HG02870 (cell line): Measurements from ENCODE around the gene JMJD1C.
"Not testable (repeated sequence)": the region's sequence is repeated elsewhere in the genome, so short reads cannot be mapped to it uniquely, and the experiment has no call there.

ENCODE experiments used
- ATAC-seq: cut with Tn5 transposase; IDR thresholded peaks from one replicate; pipeline ENCODE4 v1.9.1; 2021; ENCODE audit warnings: mild to moderate bottlenecking, moderate library complexity; ENCODE audit not compliant: unreplicated experiment

The JMJD1C gene

DNA sequence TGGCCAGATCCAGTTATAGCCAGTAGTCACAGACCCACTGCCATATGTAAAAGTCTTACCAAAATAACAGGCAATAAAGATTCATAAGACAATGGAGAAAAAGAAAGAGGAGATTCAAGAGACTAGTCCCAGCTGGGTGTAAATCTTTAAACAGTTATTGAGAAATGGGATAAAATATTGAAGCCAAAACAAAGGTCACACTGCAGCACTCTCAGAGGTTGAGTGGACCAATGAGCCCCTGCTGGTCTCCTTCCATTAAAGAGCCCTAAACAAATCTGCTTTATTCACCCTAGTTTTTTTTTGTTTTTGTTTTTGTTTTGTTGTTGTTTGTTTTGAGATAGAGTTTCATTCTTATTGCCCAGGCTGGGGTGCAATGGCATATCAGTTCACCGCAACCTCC, 98.8 kb downstream of the JMJD1C start:
- ATAC-seq: no peak

DNA sequence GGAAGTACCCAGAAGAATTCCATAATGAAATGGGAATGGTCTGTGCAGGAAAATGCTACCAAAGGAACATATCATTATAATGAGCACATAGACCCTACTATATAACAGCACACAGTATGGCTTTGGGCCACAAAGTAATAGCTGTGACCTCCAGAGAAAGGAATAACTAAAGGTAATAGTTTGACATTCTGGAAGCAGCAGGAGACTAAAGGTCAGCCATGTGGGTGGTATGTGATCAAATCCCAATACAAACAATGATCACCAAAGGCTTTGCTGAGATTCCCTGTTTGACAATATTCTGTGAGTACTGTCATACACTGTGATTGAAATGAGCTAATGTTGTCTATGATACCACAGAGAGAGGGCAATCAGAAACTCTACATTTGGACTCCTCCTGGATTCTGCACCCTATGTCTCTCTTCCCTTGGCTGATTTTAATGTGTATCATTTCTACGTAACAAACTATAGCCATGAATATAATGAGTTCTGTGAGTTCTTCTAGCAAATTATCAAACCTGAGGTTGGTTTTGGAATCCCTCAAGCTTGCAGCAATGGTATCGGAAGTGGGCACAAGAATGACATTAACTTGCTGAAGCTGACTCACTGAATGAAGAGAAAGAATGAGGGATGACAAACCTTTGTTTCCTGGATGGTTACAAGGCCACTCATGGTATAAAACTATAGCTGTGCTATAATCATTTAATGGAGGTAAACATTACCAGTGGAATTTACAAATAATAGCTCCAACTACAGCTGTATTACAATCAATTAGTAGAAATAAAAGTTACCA, 99.6 kb downstream of the JMJD1C start:
- no peak for ATAC-seq

DNA sequence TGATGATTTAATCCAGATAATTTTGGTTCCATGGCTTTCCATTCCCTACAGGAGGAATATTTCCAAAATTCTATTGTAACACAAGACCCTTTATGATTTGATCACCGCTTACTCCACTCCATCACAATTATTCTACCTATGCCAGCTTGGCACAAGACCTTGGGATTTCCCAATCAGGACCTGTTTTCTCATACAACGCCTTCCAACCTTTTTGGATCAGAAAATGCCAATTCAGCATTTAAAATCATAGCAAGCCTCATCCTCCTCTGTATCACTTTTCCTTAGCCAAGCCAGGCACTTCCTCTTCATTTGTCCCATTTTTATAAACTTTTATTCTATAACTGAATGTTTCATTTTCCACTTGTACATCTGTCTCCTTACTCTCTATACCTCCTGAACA, 100.9 kb downstream of the JMJD1C start:
- no peak for ATAC-seq

DNA sequence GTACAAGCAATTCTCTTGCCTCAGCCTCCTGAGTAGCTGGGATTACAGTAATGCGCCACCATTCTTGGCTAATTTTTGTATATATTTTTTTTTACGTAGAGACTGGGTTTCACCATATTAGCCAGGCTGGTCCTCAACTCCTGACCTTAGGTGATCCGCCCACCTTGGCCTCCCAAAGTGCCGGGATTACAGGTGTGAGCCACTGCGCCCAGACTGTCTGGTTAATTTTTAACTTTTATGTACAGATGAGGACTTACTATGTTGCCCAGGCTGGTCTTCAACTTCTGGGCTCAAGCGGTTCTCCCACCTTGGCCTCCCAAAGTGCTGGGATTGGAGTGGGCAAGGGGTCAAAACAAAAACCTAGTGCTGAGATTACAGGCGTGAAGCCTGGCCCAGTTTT, 101.8 kb downstream of the JMJD1C start:
- no peak for ATAC-seq

DNA sequence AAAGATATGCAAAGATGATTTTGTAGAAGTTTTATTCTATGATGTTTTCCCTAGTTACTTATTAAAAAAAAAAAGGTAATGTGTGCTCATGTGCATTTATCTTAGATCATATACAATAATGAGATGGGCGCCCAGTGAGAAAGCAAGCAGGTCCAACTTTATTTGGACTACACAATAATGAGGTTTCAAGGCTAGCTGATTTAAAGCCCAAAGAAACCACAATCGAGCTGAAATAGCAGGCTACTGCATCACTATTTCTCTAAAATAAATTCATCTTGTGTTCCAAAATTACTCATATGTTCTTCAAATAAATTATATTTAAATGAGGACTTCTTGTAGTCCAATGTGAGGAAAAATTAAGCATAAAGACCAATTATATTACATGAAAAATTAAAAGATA, 110.1 kb downstream of the JMJD1C start:
- peak; percentile 6 for ATAC-seq

DNA sequence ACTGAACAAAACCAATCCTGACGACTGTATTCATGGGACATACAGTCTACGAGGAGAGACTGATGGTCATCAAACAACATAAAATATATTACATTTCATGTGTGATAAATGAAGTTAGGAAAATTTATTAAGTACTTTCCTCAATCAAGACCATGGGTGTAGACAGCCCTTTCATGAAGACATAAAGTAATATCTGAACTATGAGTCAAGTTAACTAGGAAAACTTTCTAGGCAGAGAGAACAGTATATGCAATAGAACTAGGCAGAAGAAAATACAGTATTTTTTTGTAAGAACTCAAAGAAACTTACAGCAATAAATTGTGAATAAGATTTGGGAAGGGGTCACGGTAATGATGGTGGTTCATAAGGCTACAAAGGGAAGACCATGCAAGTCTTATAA, 112.8 kb downstream of the JMJD1C start:
- no peak for ATAC-seq

DNA sequence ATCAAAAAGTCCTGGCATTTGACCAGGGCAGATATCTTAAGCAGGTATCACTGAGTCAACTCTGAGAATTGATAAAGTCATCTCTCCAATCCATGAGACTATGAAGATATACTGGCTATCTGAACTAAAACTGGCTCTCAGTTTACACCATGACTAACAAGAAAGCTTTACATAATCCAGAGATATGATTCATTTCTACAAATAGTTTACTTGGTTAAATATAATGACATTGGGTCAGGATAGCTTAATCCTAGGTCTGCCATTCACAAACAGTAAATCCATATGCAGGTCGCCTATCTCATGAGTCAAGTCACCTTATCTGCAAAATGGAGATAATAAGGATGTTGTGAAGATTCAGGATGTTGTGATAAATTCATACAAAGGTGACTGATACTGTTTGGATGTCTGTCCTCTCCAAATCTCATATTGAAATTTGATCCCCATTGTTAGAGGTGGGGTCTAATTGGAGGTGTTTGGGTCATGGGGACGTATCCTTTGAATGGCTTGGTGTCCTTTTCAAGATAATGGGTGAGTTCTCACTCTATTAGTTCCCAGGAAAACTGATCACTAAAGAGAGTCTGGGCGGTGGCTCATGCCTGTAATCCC, 117.4 kb downstream of the JMJD1C start:
- no peak for ATAC-seq

DNA sequence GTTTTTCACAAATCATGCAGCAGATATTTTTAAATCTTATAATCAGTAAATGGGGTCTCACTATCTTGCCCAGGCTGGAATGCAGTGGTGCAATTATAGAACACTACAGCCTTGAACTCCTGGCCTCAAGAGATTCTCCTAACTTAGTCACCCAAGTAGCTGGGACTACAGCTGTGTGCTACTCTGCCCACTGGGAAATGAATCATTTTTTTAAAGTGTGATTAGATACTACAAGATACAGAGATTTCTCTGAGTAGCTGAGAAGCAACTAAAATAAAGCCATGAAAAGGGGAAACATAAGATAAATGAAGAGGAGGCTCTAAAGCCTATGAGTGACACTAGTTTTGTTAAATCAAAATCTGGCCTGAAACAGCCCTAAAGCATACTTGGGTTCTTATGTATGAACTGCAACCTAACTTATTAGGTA, 119.7 kb downstream of the JMJD1C start:
- no peak for ATAC-seq

DNA sequence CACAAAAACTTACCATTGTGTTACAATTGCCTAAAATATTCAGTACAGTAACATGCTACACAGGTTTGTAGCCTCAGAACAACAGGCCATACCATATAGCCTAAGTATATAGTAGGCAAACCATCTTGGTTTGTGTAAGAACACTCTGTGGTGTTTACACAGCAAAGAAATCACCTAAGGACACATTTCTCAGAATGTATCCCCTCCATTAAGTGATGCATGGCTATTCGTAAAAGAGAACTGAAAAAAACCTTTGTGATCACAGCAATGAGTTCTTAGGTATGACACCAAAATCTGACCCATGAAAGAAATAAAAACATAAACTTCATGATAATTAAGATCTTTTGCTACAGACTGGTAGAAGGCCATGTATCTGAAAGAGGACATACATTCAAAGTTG, 121.5 kb downstream of the JMJD1C start:
- ATAC-seq: no peak

DNA sequence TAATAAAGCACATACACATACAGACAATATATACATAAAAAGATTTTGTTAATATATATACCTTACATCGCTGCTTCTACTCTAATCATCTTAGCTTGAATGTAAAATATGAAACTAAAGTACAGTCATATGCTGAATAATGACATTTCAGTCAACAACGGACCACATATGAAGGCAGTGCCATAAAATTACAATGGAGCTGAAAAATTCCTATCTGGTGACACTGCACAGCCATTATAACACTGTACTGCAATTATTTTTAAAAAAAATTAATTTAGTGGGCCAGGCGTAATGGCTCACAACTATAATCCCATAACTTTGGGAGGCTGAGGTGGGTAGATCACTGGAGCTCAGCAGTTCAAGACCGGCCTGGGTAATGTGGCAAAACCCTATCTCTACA, 122.3 kb downstream of the JMJD1C start:
- no peak for ATAC-seq

DNA sequence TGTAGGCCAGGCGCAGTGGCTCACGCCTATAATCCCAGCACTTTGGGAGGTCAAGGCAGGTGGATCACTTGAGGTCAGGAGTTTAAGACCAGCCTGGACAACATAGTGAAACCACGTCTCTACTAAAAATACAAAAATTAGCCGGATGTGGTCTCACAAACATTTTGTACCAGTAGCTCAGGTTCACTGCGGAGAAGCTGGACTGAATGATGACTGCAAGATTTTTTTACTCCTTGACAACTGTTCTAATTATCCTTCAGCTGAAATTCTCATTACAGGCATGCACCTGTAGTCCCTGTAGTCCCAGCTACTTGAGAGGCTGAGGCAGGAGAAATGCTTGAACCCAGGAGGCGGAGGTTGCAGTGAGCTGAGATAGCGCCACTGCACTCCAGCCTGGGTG, 126.1 kb downstream of the JMJD1C start:
- not testable (repeated sequence) for ATAC-seq

DNA sequence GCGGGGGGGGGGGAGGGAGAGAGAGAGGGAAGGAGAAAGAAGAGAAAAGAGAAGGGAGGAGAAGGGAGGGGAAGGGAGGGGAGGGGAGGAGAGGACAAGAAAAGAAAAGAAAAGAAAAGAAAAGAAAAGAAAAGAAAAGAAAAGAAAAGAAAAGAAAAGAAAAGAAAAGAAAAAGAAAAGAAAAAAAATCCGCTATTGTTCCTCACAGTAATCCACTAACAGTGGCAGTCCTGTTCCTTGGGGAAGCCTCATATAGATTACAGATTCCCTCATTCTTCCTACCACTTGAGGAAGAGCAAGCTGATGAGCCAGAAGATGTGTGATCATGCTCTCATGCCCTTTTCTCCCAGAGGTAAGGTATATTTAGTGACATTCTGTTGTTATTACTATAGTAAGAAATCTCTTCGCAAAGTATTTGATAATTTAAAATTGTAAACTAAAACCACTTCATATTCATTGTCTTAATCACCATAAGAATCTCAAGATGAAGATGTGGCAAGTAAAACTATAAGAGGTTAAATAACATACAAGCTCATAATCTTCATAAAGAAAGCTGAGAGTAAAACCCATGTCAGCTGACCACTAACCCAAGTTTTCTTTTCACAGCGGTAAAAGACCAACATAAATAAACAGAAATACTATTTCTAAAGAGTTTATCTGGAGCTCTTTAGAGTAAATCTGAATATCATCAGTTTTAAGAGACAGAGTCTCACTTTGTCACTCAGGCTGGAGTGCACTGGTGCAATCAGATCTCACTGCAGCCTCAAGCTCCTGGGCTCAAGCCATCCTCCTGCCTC, 128.1 kb downstream of the JMJD1C start:
- no peak for ATAC-seq

DNA sequence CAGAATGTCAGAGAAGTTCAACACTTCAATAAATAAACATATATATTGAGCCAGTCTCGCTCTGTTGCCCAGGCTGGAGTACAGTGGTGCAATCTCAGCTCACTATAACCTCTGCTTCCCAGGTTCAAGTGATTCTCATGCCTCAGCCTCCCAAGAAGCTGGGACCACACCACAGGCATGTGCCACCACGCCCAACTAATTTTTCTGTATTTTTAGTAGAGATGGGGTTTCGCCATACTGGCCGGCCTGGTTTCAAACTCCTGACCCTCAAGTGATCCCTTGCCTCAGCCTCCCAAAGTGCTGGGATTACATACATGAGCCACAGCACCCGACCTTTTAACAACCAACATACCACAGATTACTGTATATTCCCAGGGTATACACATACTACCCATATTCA, 134.2 kb downstream of the JMJD1C start:
- ATAC-seq: no peak

DNA sequence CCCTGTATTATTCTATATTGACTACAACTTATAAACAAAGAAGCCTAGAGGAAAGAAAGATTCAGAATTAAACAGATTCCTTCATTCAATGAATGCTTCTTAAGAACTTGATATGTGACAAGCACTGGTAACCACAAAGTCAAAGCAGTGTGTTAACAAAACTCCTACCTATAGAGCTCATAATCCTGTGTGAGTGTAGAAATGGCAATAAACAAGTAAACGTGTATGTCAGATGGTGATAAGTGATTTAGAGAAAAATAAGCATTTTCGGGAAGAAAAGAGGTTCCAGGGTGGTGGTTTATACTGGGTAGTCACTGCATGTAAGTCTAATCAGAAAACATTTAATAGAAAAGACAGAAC, 141.3 kb downstream of the JMJD1C start:
- ATAC-seq: no peak

DNA sequence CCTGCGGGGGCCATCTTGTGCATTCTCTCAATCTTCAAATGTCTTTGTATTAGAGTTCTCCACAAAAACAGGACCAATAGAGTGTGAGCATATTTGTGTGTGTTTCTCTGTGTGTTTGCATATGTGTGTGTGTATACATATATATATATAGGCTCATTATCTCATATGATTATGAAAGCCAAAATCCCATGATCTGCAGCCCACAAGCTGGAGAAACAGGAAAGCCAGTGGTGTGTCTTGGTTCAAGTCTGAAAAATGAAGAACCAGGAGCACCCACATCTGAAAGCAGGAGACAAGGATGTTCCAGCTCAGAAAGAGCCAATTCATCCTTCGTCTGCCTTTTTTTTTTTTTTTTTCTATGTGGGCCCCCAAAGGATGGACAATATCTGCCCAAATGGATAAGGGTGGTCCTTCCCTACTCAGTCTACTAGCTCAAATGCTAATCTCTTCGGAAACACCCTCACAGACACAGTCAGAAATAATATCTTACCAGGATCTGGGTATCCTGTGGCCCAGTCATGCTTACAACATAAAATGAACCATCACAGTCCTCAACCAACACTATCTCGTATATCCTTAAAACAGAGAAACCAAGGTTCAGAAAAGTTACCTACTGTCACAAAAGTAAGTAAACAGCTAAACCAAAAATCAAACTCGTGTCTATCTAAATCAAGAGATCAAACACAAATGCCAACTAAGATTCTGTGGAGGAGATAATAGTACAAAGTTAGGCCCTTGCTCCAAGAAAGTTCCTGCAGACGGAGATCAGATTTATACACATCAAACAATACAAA, 141.9 kb downstream of the JMJD1C start:
- ATAC-seq: no peak

DNA sequence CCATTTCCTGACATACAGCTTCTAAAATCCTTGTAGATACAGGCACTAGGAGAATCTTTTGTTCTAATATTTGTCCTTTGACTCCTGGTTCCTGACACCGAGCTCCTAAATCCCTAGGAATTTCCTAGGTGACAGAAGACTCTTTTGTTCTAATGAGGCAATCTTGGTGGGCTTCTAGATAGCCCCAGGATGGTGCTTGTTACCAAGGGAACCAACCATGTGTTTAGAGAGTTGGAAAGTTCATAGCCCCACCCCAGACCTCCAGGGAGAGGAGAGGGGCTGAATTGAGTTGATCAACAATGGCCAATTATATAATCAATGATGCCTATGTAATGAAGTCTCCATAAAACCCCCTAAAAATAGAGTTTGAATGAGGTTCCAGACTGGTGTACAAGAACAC, 145.1 kb downstream of the JMJD1C start:
- ATAC-seq: no peak

DNA sequence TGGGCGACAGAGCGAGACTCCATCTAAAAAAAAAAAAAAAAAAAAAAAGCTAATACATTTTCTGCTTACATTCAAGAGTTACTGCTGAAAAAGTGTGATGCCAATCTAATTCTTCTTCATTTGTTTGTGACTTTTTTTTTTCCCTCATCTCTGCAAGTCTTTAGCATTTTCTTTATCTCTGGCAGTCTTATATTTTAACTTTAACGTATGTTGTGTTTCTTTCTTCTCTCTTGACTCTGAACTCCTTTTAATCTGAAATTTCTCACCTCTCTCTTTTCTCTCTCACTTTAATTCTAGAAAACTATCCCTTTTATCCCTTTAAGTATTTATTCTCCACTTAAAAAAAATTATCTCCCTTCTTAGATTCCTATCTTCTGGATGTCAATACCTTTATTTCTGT, 146.5 kb downstream of the JMJD1C start:
- ATAC-seq: no peak

DNA sequence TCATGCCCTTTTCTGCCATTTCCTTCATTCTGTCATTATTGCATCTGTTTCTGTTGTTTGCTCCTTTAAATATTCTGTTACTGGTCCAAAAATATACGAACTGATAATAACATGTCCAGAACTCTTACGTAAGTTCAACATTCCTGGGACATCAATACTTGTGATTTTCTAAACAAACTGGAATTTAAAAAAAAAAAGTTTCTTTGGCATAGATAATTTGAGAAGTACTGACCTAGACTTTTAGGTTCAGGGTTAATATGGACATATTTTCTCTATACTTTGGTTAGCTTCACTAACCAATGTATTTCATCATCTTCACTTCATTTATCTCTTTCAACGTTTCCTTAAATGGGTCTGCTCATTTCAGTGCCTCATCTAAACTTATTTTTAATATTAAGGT, 147.3 kb downstream of the JMJD1C start:
- ATAC-seq: no peak

DNA sequence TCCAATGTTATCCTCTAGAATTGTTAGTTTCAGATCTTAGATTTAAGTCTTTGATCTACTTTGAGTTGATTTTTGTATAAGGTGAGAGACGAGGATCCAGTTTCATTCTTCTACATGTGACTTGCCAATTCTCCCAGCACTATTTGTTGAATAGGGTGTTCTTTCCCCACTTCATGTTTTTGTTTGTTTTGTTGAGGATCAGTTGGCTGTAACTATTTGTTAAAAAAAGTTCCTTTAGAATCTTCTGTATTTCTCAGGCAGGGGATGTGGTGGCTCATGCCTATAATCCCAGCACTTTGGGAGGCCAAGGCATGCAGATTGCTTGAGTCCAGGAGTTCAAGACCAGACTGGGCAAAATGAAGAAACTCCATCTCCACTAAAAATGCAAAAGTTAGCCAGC, 151.8 kb downstream of the JMJD1C start:
- no peak for ATAC-seq

DNA sequence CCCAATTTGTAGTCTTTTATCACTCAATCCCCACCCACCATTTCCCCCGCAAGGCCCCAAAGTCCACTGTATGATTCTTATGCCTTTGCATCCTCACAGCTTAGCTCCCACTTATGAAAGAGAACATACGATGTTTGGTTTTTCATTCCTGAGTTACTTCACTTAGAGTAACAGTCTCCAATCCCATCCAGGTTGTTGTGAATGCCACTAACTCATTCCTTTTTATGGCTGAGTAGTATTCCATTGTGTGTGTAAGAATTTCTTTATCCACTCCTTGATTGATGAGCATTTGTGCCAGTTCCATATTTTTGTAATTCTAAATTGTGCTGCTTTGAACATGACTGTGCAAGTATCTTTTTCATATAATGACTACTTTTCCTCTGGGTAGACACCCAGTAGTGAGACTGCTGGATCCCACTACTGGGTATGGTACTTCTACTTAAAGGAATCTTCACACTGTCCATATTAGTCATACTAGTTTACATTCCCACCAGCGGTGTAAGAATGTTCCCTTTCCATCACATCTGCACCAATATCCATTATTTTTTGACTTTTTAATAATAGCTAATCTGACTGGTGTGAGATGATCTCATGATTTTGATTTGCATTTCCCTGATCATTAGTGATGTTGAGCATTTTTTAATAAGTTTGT, 152.6 kb downstream of the JMJD1C start:
- no peak for ATAC-seq

DNA sequence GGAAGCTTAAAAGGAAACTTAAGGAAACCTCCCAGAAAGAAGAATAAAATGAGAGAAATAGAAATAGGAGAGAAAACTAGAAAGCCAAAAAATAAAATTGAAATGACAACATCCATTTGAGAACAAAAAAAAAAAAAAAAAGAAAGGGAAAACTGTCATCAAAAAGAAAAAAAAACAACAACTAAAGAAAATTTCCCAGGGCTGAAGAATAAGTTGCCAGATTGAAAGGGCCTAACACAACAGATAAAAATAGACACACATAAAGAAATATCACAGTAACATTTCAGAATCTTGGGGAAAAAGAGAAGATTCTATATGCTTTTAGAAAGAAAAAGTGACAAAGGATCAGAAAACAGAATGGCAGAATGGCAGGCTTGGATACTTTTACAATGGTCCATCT, 157.1 kb downstream of the JMJD1C start:
- ATAC-seq: no peak
